Activated T-cell treated with anti-CD3 and anti-CD28 coated beads, Interleukin-2, amount 50 U/mL, for 1 hour (primary cell): ENCODE data around the gene C16orf92.
"Not testable (repeated sequence)": the region's sequence is repeated elsewhere in the genome, so short reads cannot be mapped to it uniquely, and the experiment has no call there.

Source experiments
- DNase-seq: peaks from one replicate; pipeline ENCODE4 v3.0.0-alpha.2; 2020

The C16orf92 gene

DNA sequence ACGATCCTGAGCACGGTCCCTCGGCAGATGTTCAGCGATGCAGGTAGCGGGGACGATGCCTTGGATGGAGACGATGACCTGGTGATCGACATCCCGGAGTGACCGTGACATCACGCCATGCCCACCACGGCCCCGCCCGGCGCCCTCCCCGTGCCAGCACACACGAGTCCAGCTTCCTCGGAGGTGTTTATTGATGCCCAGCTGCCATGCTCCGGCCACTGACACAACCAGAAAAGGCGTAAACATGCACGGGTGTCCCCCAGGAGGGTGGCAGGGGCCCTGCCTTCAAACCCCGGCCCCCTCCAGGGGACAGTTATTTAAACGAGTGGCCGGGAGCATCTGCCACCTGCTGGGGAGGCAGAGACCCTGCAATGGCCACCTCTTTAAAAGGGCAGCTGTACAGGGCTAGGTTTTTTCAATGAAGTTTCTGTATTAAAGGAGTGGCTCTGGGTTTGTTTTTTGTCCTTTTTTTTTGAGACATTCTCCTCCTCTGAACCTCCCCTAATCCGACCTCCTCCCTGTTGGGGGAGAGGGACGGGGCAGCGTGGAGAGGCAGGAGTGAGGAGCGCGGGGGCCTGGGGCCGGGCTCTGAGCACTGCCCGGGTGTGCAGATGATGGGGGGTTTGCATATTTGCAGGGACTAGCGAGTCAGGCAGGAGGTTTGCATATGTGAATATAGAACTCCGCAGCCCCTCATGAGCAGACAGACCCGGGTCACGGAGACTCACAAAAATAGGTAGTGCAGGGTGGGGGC lies 17.5 kb upstream of the C16orf92 start:
- peak; percentile 53 for DNase-seq

DNA sequence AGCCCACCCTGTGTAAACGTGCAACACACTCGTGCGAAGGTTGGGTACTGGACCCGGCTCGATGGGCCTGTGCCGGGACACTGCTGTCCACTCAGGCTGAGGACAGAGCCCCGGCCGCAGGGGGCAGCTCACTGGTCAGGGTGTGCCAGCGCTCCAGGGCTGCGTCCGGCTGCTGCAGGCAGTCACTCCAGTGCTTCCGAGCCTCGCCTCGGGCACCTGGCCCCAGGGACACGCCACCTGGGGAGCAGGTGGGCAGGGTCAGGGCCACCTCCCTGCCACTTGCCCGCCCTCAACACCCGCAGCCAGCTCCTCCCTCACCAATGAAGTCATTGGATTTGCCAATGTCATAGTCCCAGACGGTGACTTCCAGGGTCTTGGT lies 16.9 kb upstream of the C16orf92 start:
- no peak for DNase-seq

DNA sequence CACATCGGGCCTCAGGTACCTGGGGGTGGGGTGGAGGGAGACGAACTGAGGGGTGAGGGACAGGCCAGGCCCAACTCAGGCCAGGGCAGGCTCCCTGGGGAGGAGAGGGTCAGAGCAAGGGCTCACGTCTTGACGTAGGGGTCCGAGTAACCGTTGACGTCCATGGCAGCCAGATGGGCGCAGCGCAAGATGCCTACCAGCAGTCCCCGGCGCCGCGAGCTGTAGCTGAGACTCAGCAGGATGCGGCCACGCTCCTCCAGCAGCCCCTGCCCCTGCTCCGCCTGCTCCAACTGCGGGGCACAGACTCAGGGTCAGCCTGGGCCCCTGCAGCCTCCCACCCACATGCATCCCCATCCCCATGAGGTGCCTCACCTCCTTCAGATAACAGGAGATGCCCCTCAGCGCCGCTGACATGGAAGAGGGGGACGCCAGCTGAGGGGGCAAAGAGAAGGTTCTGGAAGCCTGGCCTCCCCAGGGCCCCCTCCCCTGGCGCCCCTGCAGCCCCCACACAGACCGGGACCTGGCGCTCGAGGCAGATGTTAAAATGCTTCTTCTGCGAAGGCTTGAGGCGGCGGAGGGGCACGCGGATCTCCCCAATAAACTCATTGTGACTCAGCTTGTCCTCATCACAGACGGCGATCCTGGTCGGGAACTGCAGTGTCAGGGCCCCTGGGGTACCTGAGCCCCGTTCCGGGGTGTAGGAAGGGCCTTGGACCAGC lies 16.2 kb upstream of the C16orf92 start:
- DNase-seq = no peak

DNA sequence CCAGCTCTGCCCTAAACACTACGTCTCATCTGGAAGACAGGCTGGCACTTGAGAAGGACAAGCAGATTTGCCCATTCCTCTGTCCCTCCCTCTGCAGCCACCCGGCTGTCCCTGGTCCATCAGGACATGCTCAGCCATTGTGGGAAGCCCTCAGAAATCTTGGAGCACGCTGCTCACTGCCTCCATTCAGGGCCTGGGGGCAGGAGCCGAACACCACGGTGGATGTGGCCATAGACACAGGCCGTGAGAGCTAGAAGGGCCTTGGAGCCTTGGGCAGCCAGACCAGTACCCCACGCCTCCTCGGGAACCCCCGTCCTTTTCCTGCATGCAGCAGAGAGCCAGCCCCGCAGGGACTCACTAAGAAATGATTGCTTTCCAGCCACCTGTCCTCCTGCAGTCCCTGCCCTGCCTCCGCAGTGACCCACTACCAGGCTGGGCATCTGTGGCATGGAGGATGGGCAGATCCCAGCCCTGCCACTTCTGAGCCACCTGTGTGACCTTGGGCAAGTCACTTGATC lies 15.6 kb upstream of the C16orf92 start:
- no peak for DNase-seq

DNA sequence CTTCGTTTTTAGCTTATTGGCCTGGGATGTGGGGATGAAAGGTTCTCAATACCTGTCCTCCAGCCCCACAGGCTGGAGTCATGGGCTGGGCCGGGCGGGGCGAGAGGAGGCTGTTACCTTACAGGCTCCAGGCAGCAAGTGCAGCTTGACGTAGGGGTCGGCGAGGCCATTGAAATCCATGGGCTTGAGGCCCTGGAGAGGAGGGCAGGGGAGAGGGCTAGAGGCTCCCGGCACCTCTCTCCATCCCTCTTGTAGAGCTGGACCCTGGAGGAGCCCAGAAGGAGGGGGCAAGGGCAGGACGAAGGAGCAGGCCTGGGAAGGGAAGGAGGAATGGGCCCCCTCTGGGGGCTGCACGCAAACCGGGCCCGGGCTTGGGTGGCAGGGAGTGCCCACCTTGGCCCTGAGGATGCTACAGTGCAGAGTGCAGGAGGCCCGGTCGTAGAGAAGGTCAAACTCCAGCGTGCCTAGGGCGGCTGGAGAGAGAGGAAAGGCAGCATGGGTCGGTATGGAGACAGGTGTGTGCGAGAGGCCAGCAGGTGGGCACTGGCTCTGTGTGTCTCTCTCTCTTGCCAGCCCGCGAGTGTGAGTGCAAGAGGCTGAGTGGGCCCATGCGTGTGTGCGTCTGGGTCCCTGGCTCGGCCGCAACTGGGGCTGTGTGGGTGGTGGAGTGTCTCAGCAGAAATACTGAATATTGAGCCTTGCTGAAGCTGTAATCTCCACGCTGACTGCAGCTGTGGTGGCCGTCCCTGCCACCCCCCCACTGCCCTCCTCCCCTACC lies 13.7 kb upstream of the C16orf92 start:
- no peak for DNase-seq

DNA sequence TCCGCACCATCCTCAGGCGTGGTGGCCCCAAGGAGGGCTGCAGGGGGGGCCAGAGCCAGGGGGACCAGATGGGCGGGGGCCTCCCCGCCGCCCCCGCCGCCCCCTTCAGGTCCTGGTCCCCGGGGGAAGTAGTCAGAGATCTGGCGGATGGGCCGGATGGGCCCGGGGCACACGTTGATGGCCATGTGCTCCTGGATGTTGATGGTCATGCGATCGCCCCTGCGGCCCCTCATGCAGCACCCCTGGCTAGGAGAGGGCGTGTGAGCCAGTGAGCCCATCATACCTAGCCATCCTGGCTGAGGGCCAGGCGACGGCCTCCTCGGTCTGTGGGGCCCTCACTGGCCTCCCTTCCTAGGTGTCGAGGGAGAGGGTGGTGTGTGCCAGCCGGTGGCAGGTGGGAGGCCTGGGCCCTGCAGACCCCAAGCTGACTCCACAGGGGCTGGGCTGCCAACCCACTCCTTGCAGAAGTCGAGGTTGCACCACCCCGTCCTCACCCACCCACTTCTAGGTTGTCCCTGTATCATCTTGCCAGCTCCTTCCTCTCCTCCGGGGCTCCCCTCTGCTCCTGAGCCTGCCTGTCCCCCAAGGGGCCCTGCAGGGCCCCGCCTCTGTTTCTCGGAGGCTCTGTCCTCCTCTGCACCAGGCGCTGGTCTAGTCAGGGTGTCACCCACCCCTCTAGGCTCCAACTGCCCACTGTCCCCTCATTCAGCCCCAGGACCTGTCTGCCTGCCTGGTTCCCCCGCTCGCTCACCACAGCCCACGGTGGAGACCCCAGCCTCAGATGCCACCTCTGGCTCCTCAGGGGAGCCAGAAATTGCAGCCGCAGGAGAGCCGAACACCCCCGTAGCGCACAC lies 12.8 kb upstream of the C16orf92 start:
- no peak for DNase-seq

DNA sequence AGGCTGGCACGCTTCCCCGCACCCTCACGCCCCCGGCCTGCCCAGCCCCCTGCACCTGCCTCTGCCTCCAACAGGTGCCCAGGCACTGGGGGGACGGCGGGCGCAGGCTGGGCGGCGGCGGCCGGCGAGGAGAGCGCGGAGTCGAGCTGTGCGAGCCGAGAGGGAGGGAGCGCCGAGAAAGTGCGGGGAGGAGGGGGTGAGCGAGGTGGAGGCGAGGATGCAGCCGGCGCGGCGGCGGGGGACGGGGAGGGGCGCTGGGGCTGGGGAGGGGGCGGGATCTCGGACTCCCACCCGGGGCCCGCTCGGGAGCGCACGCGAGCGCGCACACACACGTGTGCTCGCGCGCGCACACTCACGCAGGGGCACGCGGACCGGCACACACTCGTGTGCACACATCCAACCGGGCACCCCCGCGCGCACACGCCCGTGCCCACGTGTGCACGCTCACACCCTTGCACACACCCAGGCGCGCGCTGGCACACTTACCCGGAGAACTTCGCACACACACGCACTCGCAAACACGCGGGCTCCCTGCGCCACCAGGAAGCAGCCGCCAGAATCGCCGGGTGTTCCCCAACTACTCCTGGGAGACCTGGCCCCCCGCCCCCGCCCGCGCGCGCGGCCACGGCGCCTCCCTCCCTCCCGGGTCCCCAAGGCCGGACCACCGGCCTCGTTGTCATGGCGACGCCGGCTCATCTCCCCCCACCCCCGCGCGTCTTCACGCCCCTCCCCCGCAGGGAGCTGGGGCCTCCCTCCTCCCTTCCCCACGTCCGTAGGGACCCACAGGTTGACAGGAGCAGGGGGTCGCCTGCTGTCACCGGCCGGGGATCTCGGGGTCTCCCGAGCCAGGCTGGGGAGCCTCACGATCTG lies 11.9 kb upstream of the C16orf92 start, which contains the start of gene DOC2A:
DOC2A (minus strand) TSS at position 184 of the 870 bp plus-strand sequence. CDS start 805 bp downstream, outside the sequence.
- DNase-seq = peak; percentile 40

DNA sequence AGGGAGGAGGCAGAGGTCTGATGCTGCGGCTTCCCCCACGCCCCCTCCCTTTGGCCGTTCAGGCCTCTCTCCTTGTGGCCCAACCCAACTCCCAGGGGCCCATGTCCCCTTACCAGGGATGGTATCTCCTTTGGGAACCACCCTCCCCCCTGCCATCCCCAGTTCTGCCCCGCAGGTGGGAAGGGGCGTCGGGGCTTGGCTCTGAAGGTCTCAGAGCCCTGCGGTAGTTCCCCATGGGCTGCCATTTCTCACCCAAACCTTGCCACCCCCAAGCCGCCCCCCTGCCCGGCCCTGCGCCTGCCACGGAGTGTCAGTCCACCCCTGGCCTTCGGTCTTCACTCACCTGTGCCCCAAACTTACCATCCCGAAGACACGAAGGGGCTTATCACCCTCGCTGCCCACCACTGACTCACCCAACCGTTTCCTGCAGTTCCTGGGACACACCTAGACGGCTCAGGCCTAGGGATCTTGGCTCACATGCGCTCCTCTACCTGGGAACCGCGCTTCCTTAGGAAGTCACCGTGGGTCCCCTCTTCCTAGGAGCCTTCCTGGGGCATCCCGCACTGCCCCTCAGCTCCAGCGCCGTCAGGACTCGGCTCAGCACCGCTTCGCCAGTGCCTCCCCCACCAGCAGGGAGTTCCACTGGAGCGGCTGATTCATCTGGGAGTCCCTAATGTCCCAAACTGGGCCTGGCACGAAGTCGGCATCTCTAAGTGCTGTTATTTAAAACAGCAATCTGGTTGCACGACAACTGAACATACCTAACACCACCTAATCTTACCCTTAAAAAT lies 11.1 kb upstream of the C16orf92 start:
- DNase-seq = no peak

DNA sequence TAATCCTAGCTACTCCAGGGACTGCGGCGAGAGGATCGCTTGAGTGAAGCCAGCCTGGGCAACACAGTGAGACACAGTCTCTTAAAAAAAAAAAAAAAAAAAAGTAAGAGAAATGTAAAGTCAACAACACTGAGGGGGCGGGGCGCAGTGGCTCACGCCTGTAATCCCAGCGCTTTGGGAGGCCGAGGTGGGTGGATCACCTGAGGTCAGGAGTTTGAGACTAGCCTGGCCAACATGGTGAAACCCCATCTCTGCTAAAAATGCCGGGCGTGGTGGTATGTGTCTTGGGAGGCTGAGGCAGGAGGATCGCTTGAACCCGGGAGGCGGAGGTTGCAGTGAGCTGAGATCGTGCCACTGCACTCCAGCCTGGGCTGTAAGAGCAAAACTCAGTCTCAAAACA lies 10.4 kb upstream of the C16orf92 start:
- DNase-seq = not testable (repeated sequence)

DNA sequence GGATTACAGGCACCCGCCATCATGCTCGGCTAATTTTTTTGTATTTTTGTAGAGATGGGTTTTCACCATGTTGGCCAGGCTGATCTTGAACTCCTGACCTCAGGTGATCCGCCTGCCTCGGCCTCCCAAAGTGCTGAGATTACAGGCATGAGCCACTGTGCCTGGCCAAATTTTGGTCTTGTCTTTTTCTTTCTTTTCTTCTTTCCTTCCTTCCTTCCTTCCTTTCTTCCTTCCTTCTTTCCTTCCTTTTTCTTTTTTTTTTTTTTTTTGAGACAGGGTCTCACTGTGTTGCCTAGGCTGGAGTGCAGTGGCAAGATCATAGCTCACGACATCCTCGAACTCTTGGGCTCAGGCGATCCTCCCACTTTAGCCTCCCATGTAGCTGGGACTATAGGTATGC lies 7.5 kb upstream of the C16orf92 start:
- not testable (repeated sequence) for DNase-seq

DNA sequence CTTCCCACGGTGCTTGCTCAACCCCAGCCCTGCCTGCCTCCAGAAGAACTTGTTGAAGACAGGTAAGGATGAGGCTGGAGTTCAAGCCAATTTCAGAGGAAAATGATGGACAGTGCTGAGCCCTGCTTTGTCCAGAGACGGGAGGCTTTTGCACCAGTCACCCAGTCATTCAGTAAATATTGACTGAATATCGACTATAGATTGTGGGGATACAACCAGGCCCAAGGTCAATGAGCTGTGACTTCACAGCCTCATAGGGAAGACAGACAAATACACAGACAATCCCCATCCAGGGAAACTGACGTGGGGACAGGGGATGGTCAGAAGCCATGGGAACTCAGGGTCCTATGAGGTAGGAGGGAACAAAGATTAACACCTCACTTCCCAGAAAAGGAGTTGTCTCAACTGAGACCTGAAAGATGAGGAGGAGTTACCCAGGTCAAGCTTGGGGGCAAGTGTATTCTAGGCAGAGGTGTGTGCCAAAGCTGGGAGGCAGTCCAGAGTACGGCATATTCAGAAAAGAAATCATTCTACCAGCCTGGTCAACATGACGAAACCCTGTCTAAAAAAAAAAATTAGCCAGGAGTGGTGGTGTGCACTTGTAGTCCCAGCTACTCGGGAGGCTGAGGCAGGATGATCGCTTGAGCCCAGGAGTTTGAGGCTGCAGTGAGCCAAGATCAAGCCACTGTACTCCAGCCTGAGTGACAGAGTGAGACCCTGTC lies 6.3 kb upstream of the C16orf92 start:
- no peak for DNase-seq

DNA sequence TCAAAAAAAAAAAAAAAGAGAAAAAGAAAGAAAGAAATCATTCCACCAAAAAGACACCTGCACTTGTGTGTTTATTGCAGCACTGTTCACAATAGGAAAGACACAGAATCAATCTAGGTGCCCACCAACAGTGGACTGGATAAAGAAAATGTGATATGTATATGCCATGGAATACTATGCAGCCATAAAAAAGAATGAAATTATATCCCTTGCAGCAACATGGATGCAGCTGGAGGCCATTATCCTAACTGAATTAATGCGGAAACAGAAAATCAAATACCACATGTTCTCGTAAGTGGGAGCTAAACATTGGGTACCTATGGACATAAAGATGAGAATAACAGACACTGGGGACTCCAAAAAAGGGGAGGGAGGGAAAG lies 5.7 kb upstream of the C16orf92 start:
- DNase-seq = no peak

DNA sequence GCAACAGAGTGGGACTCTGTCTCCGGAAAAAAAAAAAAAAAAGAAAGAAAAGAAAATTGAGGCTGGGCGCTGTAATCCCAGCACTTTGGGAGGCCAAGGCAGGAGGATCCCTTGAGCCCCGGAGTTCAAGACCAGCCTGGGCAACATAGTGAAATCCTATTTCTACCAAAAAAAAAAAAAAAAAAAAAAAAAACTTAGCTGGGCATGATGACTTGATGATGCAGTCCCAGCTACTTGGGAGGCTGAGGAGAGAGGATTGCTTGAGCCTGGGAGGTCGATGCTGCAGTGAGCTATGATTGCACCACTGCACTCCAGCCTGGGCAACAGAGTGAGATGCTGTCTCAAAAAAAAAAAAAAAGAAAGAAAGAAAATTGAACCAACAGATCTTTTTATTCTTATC lies 5.1 kb upstream of the C16orf92 start:
- not testable (repeated sequence) for DNase-seq

DNA sequence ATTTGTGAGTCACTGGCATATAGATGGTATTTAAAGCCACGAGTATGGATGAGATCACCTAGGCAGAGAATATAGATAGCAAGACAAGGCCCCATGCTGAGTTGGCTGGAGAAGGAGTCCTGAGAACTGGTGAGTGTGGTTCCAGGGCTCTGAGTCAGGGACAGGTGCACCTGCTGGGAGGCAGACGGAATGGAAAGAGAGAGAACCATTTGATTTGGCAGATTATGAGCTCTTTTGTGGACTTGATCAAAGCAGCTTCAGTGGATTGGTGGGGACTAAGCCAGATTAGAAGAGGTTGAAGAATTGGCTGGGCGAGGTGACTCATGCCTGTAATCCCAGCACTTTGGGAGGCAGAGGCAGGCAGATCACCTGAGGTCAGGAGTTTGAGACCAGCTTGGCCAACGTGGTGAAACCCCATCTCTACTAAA lies 4.3 kb upstream of the C16orf92 start:
- DNase-seq = no peak

DNA sequence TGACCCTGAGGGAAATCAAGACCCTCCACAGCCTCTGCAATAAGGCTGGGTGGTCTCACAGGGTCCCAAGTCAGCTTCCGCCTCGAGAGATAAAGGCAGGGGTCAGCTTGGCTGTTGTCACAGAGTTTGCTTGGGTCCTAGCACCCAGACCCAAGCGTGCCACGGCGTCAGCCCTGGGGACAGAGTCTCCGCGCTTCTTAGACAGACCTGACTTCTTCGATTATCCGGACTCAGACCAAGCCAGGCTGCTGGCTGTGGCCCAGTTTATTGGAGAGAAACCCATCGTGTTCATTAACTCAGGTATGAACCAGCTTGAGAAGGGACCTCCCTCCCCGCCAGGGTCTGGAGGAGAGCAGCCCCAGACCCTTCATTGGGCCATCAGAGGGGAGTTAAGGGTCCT lies 588 bp downstream of the C16orf92 start:
- DNase-seq = no peak

DNA sequence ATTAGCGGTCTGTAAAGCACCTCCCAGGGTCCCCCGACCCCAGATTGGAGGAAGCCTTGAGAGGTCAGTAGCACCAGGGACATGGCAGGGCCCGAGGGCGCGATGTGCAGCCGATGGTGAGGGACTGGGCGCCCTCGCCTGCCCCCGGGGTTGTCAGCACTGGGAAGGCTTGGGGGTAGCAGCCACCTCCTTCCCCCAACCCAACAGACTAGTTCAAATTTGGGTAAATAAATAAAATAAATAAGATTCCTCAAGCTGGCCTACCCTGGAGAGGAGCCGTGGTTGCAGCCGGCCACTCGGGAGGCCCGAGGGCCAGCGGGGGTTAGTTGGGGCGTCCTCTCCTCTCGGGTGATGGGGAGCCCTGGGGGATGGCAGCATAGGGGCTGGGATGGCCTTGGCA lies 1.5 kb downstream of the C16orf92 start:
- no peak for DNase-seq

DNA sequence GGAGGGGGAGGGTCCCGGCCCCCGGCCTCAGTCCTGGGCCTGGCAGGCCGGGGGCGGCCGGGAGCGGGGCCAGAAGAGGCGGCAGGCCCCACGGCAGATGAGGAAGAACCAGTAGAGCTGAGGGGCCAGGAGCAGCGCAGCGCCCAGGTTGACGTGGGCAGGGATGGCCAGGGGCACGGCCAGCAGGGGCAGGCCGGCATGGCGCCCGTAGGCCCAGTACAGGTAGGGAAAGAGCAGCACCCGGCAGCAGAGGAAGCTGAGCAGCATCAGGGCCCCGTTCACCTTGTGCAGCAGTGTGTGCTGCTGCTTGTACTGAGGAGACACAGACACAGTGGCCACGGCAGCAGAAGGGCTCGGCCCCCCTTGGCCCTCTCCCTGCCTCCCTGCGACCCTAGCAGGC lies 2.2 kb downstream of the C16orf92 start:
- DNase-seq = no peak

DNA sequence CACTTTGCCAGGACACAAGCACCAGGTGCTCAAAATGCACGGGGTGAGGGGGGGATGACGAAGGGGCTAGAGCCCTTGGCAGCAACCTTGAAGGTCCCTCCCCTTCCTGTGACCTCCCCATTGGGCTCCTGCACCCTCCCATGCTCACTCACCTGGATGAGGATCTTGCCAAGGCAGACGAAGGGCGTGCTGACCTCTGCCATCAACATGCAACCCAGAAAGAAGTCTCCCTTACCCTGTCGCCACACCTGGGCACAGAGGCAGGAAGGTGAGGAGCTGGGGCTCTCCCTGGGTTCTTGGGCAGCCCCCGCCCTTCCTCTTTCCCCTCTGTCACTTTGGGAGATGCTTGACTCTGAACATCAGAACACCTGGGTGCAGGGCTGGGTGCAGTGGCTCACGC lies 2.6 kb downstream of the C16orf92 start:
- no peak for DNase-seq

DNA sequence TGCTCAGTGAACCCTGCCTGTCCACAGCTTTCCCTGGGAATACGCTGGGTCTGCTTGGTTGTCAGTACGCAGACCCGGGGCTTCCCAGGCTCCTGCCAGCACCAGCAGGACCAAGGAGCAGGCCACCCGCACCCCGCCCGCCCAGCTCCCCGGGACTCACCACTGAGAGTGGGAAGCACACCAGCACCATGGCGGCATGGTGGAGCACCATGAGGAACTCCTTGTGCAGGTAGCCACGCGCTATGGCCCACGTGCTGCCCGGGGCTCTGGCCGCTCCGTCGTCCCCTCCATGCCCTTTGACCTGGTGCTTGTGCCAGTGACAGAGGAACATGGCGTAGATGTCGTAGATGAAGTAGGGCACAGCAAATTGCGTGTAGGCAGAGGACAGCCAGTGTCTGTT lies 3.5 kb downstream of the C16orf92 start:
- no peak for DNase-seq
